Sigmoid colon (tissue), 4 donors: ENCODE measurements around the gene CLDN7.

Source experiments
- POLR2A ChIP-seq, 2 donors: fragments of 450-650 bp; IDR thresholded peaks; one replicate each; pipeline ENCODE4 v1.6.1; 2016; ENCODE audit warnings: antibody characterized with exemption in 2 of 2, mild to moderate bottlenecking in 2 of 2, moderate library complexity in 2 of 2
- POLR2AphosphoS5 ChIP-seq, 4 donors: sonication (generic); formaldehyde crosslinking; IDR thresholded peaks; one replicate each; pipeline ENCODE4 v1.6.1; 2017; ENCODE audit warnings: antibody characterized with exemption in 4 of 4
- TF ChIP-seq, protein P1 (sequence below), 4 experiments: fragments of 450-650 bp in 3 of 4; fragments of 200-600 bp in 1 of 4; IDR thresholded peaks; one replicate each; pipeline ENCODE4 v1.5.1; 2016 to 2019; ENCODE audit warnings: antibody characterized with exemption in 4 of 4, mild to moderate bottlenecking in 3 of 4, moderate library complexity in 2 of 4

DNA sequence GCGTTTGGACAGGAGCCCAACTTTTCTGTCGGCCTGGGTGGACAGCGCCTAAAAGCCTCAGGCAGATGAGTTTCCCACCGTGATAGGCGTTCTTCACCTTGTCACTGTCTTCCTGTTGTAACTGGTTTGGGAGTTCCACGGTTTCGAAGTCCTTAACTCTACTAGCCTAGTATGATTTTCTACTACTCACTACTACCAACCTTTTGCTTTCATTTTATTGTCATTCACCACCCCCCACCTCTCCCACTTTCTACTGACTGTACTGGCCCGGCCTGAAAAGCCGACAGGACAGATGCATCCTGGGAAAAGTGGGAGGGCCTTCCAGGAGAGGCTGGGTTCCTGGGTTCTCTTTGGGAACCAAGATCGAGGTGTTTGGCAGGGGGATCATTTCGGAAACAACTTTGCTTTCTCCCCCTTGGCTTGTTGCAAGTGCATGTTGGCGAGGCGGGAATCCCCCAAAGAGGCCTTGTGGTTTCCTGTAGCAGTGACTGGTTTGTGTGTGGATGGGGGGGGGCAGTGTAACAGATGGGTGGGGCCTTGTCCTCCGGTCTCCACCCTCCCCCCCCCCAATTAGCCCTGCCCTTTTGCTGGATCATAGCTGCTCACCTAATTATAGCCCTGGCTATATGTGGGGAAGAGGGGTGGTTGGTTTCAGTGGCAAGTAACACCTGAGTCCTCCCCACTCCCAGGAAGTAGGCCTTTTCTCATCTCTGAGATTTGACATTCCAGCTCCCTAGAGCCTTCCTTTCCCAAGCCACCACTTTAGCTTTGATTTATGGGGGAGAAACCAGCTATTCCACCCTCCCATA, 46.6 kb upstream of the CLDN7 start:
- TF ChIP-seq, protein P1, sequence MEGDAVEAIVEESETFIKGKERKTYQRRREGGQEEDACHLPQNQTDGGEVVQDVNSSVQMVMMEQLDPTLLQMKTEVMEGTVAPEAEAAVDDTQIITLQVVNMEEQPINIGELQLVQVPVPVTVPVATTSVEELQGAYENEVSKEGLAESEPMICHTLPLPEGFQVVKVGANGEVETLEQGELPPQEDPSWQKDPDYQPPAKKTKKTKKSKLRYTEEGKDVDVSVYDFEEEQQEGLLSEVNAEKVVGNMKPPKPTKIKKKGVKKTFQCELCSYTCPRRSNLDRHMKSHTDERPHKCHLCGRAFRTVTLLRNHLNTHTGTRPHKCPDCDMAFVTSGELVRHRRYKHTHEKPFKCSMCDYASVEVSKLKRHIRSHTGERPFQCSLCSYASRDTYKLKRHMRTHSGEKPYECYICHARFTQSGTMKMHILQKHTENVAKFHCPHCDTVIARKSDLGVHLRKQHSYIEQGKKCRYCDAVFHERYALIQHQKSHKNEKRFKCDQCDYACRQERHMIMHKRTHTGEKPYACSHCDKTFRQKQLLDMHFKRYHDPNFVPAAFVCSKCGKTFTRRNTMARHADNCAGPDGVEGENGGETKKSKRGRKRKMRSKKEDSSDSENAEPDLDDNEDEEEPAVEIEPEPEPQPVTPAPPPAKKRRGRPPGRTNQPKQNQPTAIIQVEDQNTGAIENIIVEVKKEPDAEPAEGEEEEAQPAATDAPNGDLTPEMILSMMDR (IDR thresholded peaks at IDR 0.05): no peak
- TF ChIP-seq POLR2A (IDR thresholded peaks at IDR 0.05): peak in 1 of 2 donors; percentile 50
- peak; percentile 28 to 69 (median 42) for TF ChIP-seq POLR2AphosphoS5 (IDR thresholded peaks at IDR 0.05)
